Gastrocnemius medialis (tissue), 4 donors: Measurements from ENCODE around the gene SEMA4B. TPM values are rescaled to one million over a fixed set of nuclear protein-coding genes. Genes with fewer than 3 reads are reported as not detected.

Experiments used
- ATAC-seq, 2 donors: fragments of 150-250 bp; one replicate each; pipeline ENCODE4 v1.9.1; 2016
- DNase-seq, 2 donors: peaks; one replicate each; pipeline ENCODE4 v3.0.0-alpha.2; 2019
- H3K27ac ChIP-seq, 4 donors: fragments of 200-600 bp; sonication (generic); 1 replicate in 1 of 4; 2 replicates in 3 of 4; pipeline ENCODE4 v1.5.1; 2016 to 2018; ENCODE audit warnings: mild to moderate bottlenecking in 2 of 4, moderate library complexity in 1 of 4
- H3K27me3 ChIP-seq, 3 donors: fragments of 200-600 bp; sonication (generic) in 2 of 3; 1 replicate in 1 of 3; 2 replicates in 2 of 3; pipeline versions ENCODE4 v1.5.1 to v1.6.0; 2016 to 2019; ENCODE audit warnings: mild to moderate bottlenecking in 1 of 3, moderate library complexity in 1 of 3
- H3K36me3 ChIP-seq, 2 donors: fragments of 200-600 bp; sonication (generic) in 1 of 2; one replicate each; pipeline ENCODE4 v1.5.1; 2017 to 2018
- H3K4me1 ChIP-seq, 2 donors: fragments of 200-600 bp; sonication (generic) in 1 of 2; one replicate each; pipeline ENCODE4 v1.5.1; 2016 to 2017; ENCODE audit warnings: mild to moderate bottlenecking in 2 of 2
- H3K4me3 ChIP-seq, 4 donors: fragments of 200-600 bp; sonication (generic) in 3 of 4; 1 replicate in 1 of 4; 2 replicates in 3 of 4; pipeline ENCODE4 v1.5.1; 2016 to 2019; ENCODE audit warnings: mild to moderate bottlenecking in 2 of 4
- H3K9me3 ChIP-seq, 3 donors: fragments of 200-600 bp; sonication (generic) in 2 of 3; 1 replicate in 1 of 3; 2 replicates in 2 of 3; pipeline ENCODE4 v1.5.1; 2016 to 2019
- CTCF ChIP-seq, 5 experiments: fragments of 450-650 bp in 3 of 5; fragments of 200-600 bp in 2 of 5; sonication (generic) in 2 of 5; IDR thresholded peaks in 4 of 5; conservative IDR thresholded peaks in 1 of 5; 1 replicate in 4 of 5; 2 replicates in 1 of 5; pipeline ENCODE4 v1.5.1; 2016 to 2019; ENCODE audit warnings: antibody characterized with exemption in 5 of 5, mild to moderate bottlenecking in 3 of 5, moderate library complexity in 3 of 5
- POLR2A ChIP-seq, 2 donors: fragments of 450-650 bp; IDR thresholded peaks; one replicate each; pipeline ENCODE4 v1.6.1; 2017; ENCODE audit warnings: antibody characterized with exemption in 2 of 2, mild to moderate bottlenecking in 2 of 2, moderate library complexity in 2 of 2
- in situ Hi-C, 4 donors: fragments of 200-750 bp; cut with MboI; loops; one replicate each; pipeline versions ENCODE4 v1.15.0 to v1.8.0; 2017; ENCODE audit warnings: low sequenced_read_pairs in 4 of 4
- intact Hi-C: fragments of 100-400 bp; cut with DNase I; formaldehyde crosslinking; loops from one replicate; pipeline ENCODE4 v1.15.1; 2023; ENCODE audit warnings: low total_unique reads
- total RNA-seq, 4 donors: library from RNA; depleted of rRNA; stranded (reverse); fragments of >200 nt; gene quantifications; one replicate each; pipeline versions ENCODE4 v1.1.0 to v1.2.3, GENCODE V29; 2016

Gene SEMA4B
- total RNA-seq, 4 donors from 2014 or later, result 2.1 to 12.1 (median 6.4) TPM

GRCh38 chr15:90265271-90266060 lies 64.3 kb downstream of the SEMA4B start, which contains the start of gene NGRN:
NGRN (plus strand) TSS chr15:90265672; CDS start chr15:90265713, 41 bp downstream.
- TF ChIP-seq POLR2A (IDR thresholded peaks at IDR 0.05) (peak; percentile 93 to 94), CTCF (IDR thresholded peaks at IDR 0.05 in 4 of 5, conservative IDR thresholded peaks at IDR 0.05 in 1 of 5) (no peak)
- H3K9me3 ChIP-seq, result no peaks in the 10 kb centered on the region
- intact Hi-C loops (loop anchor here (1.0 to 2.0 kb wide), 2 partner anchors 17 to 31 kb away; partner anchors contain the start of genes GDPGP1 and TTLL13), in situ Hi-C loops (no loop called here)
- peaks cover 46 to 54% of the 10 kb centered on the region in 2 donors for H3K4me1 ChIP-seq
- H3K27ac ChIP-seq, result peak within 1 kb of the TSS; percentile 95 to 100 (median 96)
- peaks cover 0 to 17% of the 10 kb centered on the region in 2 donors for H3K36me3 ChIP-seq
- no peaks in the 10 kb centered on the region for H3K27me3 ChIP-seq
- ATAC-seq, result peak; percentile 92 to 94
- H3K4me3 ChIP-seq, result peak within 1 kb of the TSS; percentile 68 to 94 (median 82)
- DNase-seq, result peak; percentile 89 to 90

GRCh38 chr15:90266061-90266431 lies 64.9 kb downstream of the SEMA4B start:
- in situ Hi-C loops (no loop called here), intact Hi-C loops (no loop called here)
- no peaks in the 10 kb centered on the region for H3K27me3 ChIP-seq
- DNase-seq, result peak in 1 of 2 donors; percentile 35
- H3K9me3 ChIP-seq, result no peaks in the 10 kb centered on the region
- H3K4me1 ChIP-seq, result peaks cover 52 to 58% of the 10 kb centered on the region in 2 donors
- H3K36me3 ChIP-seq, result peaks cover 0 to 19% of the 10 kb centered on the region in 2 donors
- peak overlapping the region; percentile 95 to 100 (median 96) for H3K27ac ChIP-seq
- peak overlapping the region; percentile 68 to 94 (median 82) for H3K4me3 ChIP-seq
- no peak for TF ChIP-seq POLR2A (IDR thresholded peaks at IDR 0.05)
- no peak for TF ChIP-seq CTCF (IDR thresholded peaks at IDR 0.05 in 4 of 5, conservative IDR thresholded peaks at IDR 0.05 in 1 of 5)
- ATAC-seq, result peak; percentile 13 to 17

GRCh38 chr15:90266485-90266884 lies 65.4 kb downstream of the SEMA4B start:
- Histone ChIP-seq H3K36me3 (peaks cover 0 to 23% of the 10 kb centered on the region in 2 donors), H3K27ac (peak overlapping the region; percentile 95 to 100 (median 96)), H3K27me3 (no peaks in the 10 kb centered on the region), H3K4me1 (peaks cover 56 to 63% of the 10 kb centered on the region in 2 donors), H3K9me3 (no peaks in the 10 kb centered on the region), H3K4me3 (peak overlapping the region; percentile 68 to 94 (median 82))
- in situ Hi-C loops, result no loop called here
- intact Hi-C loops, result no loop called here
- no peak for TF ChIP-seq POLR2A (IDR thresholded peaks at IDR 0.05)
- no peak for TF ChIP-seq CTCF (IDR thresholded peaks at IDR 0.05 in 4 of 5, conservative IDR thresholded peaks at IDR 0.05 in 1 of 5)
- DNase-seq, result no peak
- ATAC-seq, result no peak

GRCh38 chr15:90268415-90268814 lies 67.3 kb downstream of the SEMA4B start:
- ATAC-seq, result no peak
- Histone ChIP-seq H3K27me3 (no peaks in the 10 kb centered on the region), H3K9me3 (no peaks in the 10 kb centered on the region), H3K36me3 (peaks cover 0 to 41% of the 10 kb centered on the region in 2 donors), H3K4me3 (no peak overlapping the region), H3K27ac (peak overlapping the region; percentile 95 to 100 (median 96)), H3K4me1 (peaks cover 64 to 76% of the 10 kb centered on the region in 2 donors)
- in situ Hi-C loops, result no loop called here
- TF ChIP-seq POLR2A (IDR thresholded peaks at IDR 0.05) (no peak), CTCF (IDR thresholded peaks at IDR 0.05 in 4 of 5, conservative IDR thresholded peaks at IDR 0.05 in 1 of 5) (no peak)
- DNase-seq, result no peak
- intact Hi-C loops, result no loop called here
